Adipocyte (in vitro differentiated cells): Measurements from ENCODE around the gene HTT-AS.

ENCODE experiments used
- DNase-seq: peaks from one replicate; pipeline ENCODE4 v3.0.0-alpha.2; 2015; ENCODE audit warnings: low read depth
- H3K27me3 ChIP-seq: replicated peaks from 2 replicates; pipeline ENCODE4 v1.7.0; 2013; ENCODE audit warnings: mild to moderate bottlenecking, low read length, moderate library complexity; ENCODE audit not compliant: control insufficient read depth, insufficient read depth
- H3K36me3 ChIP-seq: 2 replicates; pipeline ENCODE4 v1.7.0; 2013; ENCODE audit warnings: low read length, mild to moderate bottlenecking, moderate library complexity; ENCODE audit not compliant: control insufficient read depth, insufficient read depth, severe bottlenecking
- H3K4me1 ChIP-seq: 2 replicates; pipeline ENCODE4 v1.7.0; 2013; ENCODE audit warnings: mild to moderate bottlenecking, low read length, moderate library complexity; ENCODE audit not compliant: control insufficient read depth, insufficient read depth
- H3K4me3 ChIP-seq: 2 replicates; pipeline ENCODE4 v1.7.0; 2013; ENCODE audit warnings: mild to moderate bottlenecking, low read length, moderate library complexity
- H3K9ac ChIP-seq: 2 replicates; pipeline ENCODE4 v1.7.0; 2013; ENCODE audit warnings: mild to moderate bottlenecking, low read length, moderate library complexity
- H3K9me3 ChIP-seq: 2 replicates; pipeline ENCODE4 v1.7.0; 2013; ENCODE audit warnings: mild to moderate bottlenecking, low read length, moderate library complexity; ENCODE audit not compliant: control insufficient read depth

HTT-AS gene

GRCh38 chr4:3035674-3036073 lies 38.7 kb downstream of the HTT-AS start:
- peaks cover 6% of the 10 kb centered on the region for H3K4me1 ChIP-seq
- H3K4me3 ChIP-seq = no peak overlapping the region
- H3K9ac ChIP-seq = no peak overlapping the region
- H3K9me3 ChIP-seq = no peaks in the 10 kb centered on the region
- no peaks in the 10 kb centered on the region for H3K36me3 ChIP-seq
- DNase-seq = no peak
- no peaks in the 10 kb centered on the region for H3K27me3 ChIP-seq

- Histone ChIP-seq H3K9me3 (no peaks in the 10 kb centered on the region), H3K27me3 (no peaks in the 10 kb centered on the region), H3K9ac (no peak overlapping the region), H3K4me1 (peaks cover 6% of the 10 kb centered on the region), H3K4me3 (no peak overlapping the region), H3K36me3 (no peaks in the 10 kb centered on the region)
- DNase-seq = no peak
These were observed 39.1 kb downstream of the HTT-AS start for GRCh38 chr4:3035249-3035648.

- no peak for DNase-seq
- H3K36me3 ChIP-seq = no peaks in the 10 kb centered on the region
- no peak overlapping the region for H3K4me3 ChIP-seq
- no peaks in the 10 kb centered on the region for H3K27me3 ChIP-seq
- H3K9ac ChIP-seq = no peak overlapping the region
- H3K9me3 ChIP-seq = no peaks in the 10 kb centered on the region
- peaks cover 6% of the 10 kb centered on the region for H3K4me1 ChIP-seq
These were observed 40.1 kb downstream of the HTT-AS start for GRCh38 chr4:3034231-3034630.

- Histone ChIP-seq H3K9me3 (no peaks in the 10 kb centered on the region), H3K4me3 (no peak overlapping the region), H3K27me3 (no peaks in the 10 kb centered on the region), H3K4me1 (no peaks in the 10 kb centered on the region), H3K9ac (no peak overlapping the region), H3K36me3 (no peaks in the 10 kb centered on the region)
- no peak for DNase-seq
These were observed 42.8 kb downstream of the HTT-AS start for GRCh38 chr4:3031357-3032082.

GRCh38 chr4:3030566-3031356 lies 43.6 kb downstream of the HTT-AS start:
- DNase-seq = no peak
- no peak overlapping the region for H3K9ac ChIP-seq
- no peaks in the 10 kb centered on the region for H3K36me3 ChIP-seq
- no peaks in the 10 kb centered on the region for H3K9me3 ChIP-seq
- H3K4me3 ChIP-seq = no peak overlapping the region
- no peaks in the 10 kb centered on the region for H3K27me3 ChIP-seq
- no peaks in the 10 kb centered on the region for H3K4me1 ChIP-seq

GRCh38 chr4:3029464-3029863 lies 44.9 kb downstream of the HTT-AS start:
- Histone ChIP-seq H3K9ac (no peak overlapping the region), H3K9me3 (no peaks in the 10 kb centered on the region), H3K36me3 (no peaks in the 10 kb centered on the region), H3K4me1 (no peaks in the 10 kb centered on the region), H3K27me3 (no peaks in the 10 kb centered on the region), H3K4me3 (no peak overlapping the region)
- no peak for DNase-seq

GRCh38 chr4:3026540-3026939 lies 47.8 kb downstream of the HTT-AS start:
- Histone ChIP-seq H3K4me1 (no peaks in the 10 kb centered on the region), H3K9ac (no peak overlapping the region), H3K36me3 (no peaks in the 10 kb centered on the region), H3K27me3 (no peaks in the 10 kb centered on the region), H3K9me3 (peaks cover 6% of the 10 kb centered on the region), H3K4me3 (no peak overlapping the region)
- no peak for DNase-seq

- Histone ChIP-seq H3K9ac (no peak overlapping the region), H3K4me3 (no peak overlapping the region), H3K9me3 (peaks cover 6% of the 10 kb centered on the region), H3K4me1 (no peaks in the 10 kb centered on the region), H3K27me3 (no peaks in the 10 kb centered on the region), H3K36me3 (no peaks in the 10 kb centered on the region)
- DNase-seq = no peak
These were observed 48.5 kb downstream of the HTT-AS start for GRCh38 chr4:3025881-3026280.

- H3K27me3 ChIP-seq = no peaks in the 10 kb centered on the region
- DNase-seq = no peak
- no peaks in the 10 kb centered on the region for H3K36me3 ChIP-seq
- H3K9ac ChIP-seq = no peak overlapping the region
- H3K4me3 ChIP-seq = no peak overlapping the region
- peaks cover 6% of the 10 kb centered on the region for H3K9me3 ChIP-seq
- H3K4me1 ChIP-seq = no peaks in the 10 kb centered on the region
These were observed 51.7 kb downstream of the HTT-AS start for GRCh38 chr4:3022651-3023050.

GRCh38 chr4:3022112-3022511 lies 52.2 kb downstream of the HTT-AS start:
- Histone ChIP-seq H3K27me3 (no peaks in the 10 kb centered on the region), H3K4me1 (no peaks in the 10 kb centered on the region), H3K9me3 (peaks cover 6% of the 10 kb centered on the region), H3K36me3 (no peaks in the 10 kb centered on the region), H3K4me3 (no peak overlapping the region), H3K9ac (no peak overlapping the region)
- no peak for DNase-seq

GRCh38 chr4:3021627-3022026 lies 52.7 kb downstream of the HTT-AS start:
- Histone ChIP-seq H3K36me3 (no peaks in the 10 kb centered on the region), H3K9ac (no peak overlapping the region), H3K9me3 (peaks cover 6% of the 10 kb centered on the region), H3K4me1 (no peaks in the 10 kb centered on the region), H3K27me3 (no peaks in the 10 kb centered on the region), H3K4me3 (no peak overlapping the region)
- DNase-seq = no peak
